IMR-90 (cell line): ENCODE data around the gene FADS1. TPM values are rescaled to one million over a fixed set of nuclear protein-coding genes. Genes with fewer than 3 reads are reported as not detected.

ENCODE experiments used
- ATAC-seq: fragments of 200-7000 bp; cut with Tn5 transposase; 2 replicates; pipeline ENCODE4 v1.9.1; 2020; ENCODE audit warnings: low read depth, mild to moderate bottlenecking, moderate library complexity
- BruUV-seq: library from RNA; stranded (reverse); fragments of 400-500 nt; replicated peaks from 2 replicates; lab custom pipeline; 2021; lab: Mats Ljungman, UMichigan
- CTCF ChIA-PET: fragments of 300-600 bp; formaldehyde crosslinking; extraction: SDS; loops from one replicate; lab custom pipeline; 2021; ENCODE audit warnings: antibody characterized with exemption; lab: Yijun Ruan, JAX
- POLR2A ChIA-PET: fragments of 300-600 bp; sonication (Branson Sonifier 250); formaldehyde crosslinking; loops from one replicate; lab custom pipeline; 2022; ENCODE audit warnings: antibody characterized with exemption; ENCODE audit not compliant: unreplicated experiment; lab: Charles Lee
- DNase-seq: peaks from one replicate; pipeline ENCODE4 v3.0.0; 2013
- H2AFZ ChIP-seq: replicated peaks from 2 replicates; pipeline ENCODE3; 2013; ENCODE audit warnings: low read length, mild to moderate bottlenecking; ENCODE audit not compliant: poor library complexity
- H2AK5ac ChIP-seq: 2 replicates; pipeline ENCODE4 v1.6.1; 2013; ENCODE audit warnings: low read depth, low read length, inconsistent platforms
- H2AK9ac ChIP-seq: replicated peaks from 2 replicates; pipeline ENCODE3; 2013; ENCODE audit warnings: mild to moderate bottlenecking, low read depth, low read length, moderate library complexity; ENCODE audit not compliant: poor library complexity
- H2BK120ac ChIP-seq: 2 replicates; pipeline ENCODE4 v1.6.1; 2013; ENCODE audit warnings: low read depth, low read length, inconsistent platforms
- H2BK15ac ChIP-seq: 3 replicates; pipeline ENCODE4 v1.6.1; 2013; ENCODE audit warnings: low read depth, low read length, inconsistent platforms
- H2BK20ac ChIP-seq: 2 replicates; pipeline ENCODE4 v1.6.1; 2013; ENCODE audit warnings: low read depth, mild to moderate bottlenecking, inconsistent platforms, low read length, moderate library complexity
- H2BK5ac ChIP-seq: 2 replicates; pipeline ENCODE4 v1.6.1; 2013; ENCODE audit warnings: mild to moderate bottlenecking, low read depth, low read length, inconsistent platforms; ENCODE audit not compliant: poor library complexity, severe bottlenecking
- H3K14ac ChIP-seq: replicated peaks from 2 replicates; pipeline ENCODE4 v1.6.1; 2013; ENCODE audit warnings: low read depth, low read length, inconsistent platforms
- H3K18ac ChIP-seq: 2 replicates; pipeline ENCODE4 v1.6.1; 2013; ENCODE audit warnings: low read depth, low read length, control low read depth
- H3K23ac ChIP-seq: 2 replicates; pipeline ENCODE4 v1.6.1; 2013; ENCODE audit warnings: low read depth, low read length, inconsistent platforms
- H3K27ac ChIP-seq: 2 replicates; pipeline ENCODE4 v1.5.1; 2013; ENCODE audit warnings: mild to moderate bottlenecking, control low read depth, low read length; ENCODE audit not compliant: insufficient read depth
- H3K27me3 ChIP-seq: 2 replicates; pipeline ENCODE4 v1.6.1; 2013; ENCODE audit warnings: low read length; ENCODE audit not compliant: control insufficient read depth, insufficient read depth
- H3K36me3 ChIP-seq: 2 replicates; pipeline ENCODE4 v1.6.1; 2013; ENCODE audit warnings: low read length, mixed read lengths; ENCODE audit not compliant: control insufficient read depth, insufficient read depth
- H3K4ac ChIP-seq: 2 replicates; pipeline ENCODE4 v1.6.1; 2013; ENCODE audit warnings: low read depth, low read length, inconsistent platforms
- H3K4me1 ChIP-seq: 2 replicates; pipeline ENCODE4 v1.6.1; 2013; ENCODE audit warnings: low read length, mixed read lengths; ENCODE audit not compliant: control insufficient read depth, insufficient read depth
- H3K4me2 ChIP-seq: 2 replicates; pipeline ENCODE4 v1.6.1; 2013; ENCODE audit warnings: low read depth, mild to moderate bottlenecking, control low read depth, low read length, moderate library complexity
- H3K4me3 ChIP-seq: 2 replicates; pipeline ENCODE4 v1.5.1; 2013; ENCODE audit warnings: low read depth, mild to moderate bottlenecking, control low read depth, low read length, moderate library complexity; ENCODE audit not compliant: insufficient read depth
- H3K56ac ChIP-seq: 2 replicates; pipeline ENCODE4 v1.6.1; 2013; ENCODE audit warnings: low read length, inconsistent platforms; ENCODE audit not compliant: insufficient read depth; ENCODE audit errors: extremely low read depth
- H3K79me1 ChIP-seq, 2 experiments: 2 replicates each; pipeline ENCODE4 v1.6.1; 2013; ENCODE audit warnings: low read length in 2 of 2, inconsistent platforms in 1 of 2, low read depth in 1 of 2
- H3K9ac ChIP-seq: 2 replicates; pipeline ENCODE4 v1.6.1; 2013; ENCODE audit warnings: low read depth, low read length, control low read depth
- H3K9me1 ChIP-seq: 2 replicates; pipeline ENCODE4 v1.6.1; 2013; ENCODE audit warnings: low read length, inconsistent platforms; ENCODE audit not compliant: insufficient read depth
- H3K9me3 ChIP-seq: 2 replicates; pipeline ENCODE4 v1.6.1; 2013; ENCODE audit warnings: low read length; ENCODE audit not compliant: control insufficient read depth, insufficient read depth
- H4K20me1 ChIP-seq: 2 replicates; pipeline ENCODE4 v1.6.1; 2013; ENCODE audit warnings: low read length, inconsistent platforms; ENCODE audit not compliant: insufficient read depth
- H4K5ac ChIP-seq: 2 replicates; pipeline ENCODE4 v1.6.1; 2013; ENCODE audit warnings: mild to moderate bottlenecking, low read depth, low read length, control low read depth
- H4K8ac ChIP-seq, 2 experiments: 2 replicates each; pipeline ENCODE4 v1.6.1; 2013; ENCODE audit warnings: low read depth in 2 of 2, low read length in 2 of 2, control low read depth in 1 of 2, inconsistent platforms in 1 of 2
- H4K91ac ChIP-seq: 2 replicates; pipeline ENCODE4 v1.6.1; 2013; ENCODE audit warnings: low read depth, low read length, inconsistent platforms; ENCODE audit not compliant: insufficient read depth
- CEBPB ChIP-seq: IDR thresholded peaks from 2 replicates; pipeline ENCODE4 v1.6.1; 2012; ENCODE audit warnings: low read depth, low read length, improper control_type of control experiment
- WGBS, 2 experiments: methylation state at CpG; one replicate each; pipeline versions ENCODE4 v1.1.5 to v1.1.7; 2013; ENCODE audit warnings: missing lambda C conversion rate in 2 of 2; ENCODE audit not compliant: insufficient read length in 1 of 2; ENCODE audit errors: extremely low coverage in 2 of 2; 5-methylcytosine and 5-hydroxymethylcytosine counted together
- dilution Hi-C: fragments of 300-500 bp; cut with HindIII; formaldehyde crosslinking; loops from one replicate; pipeline ENCODE4 v1.14.3; 2018; ENCODE audit warnings: low sequenced_read_pairs; ENCODE audit not compliant: unreplicated experiment
- in situ Hi-C: fragments of 300-500 bp; cut with MboI; formaldehyde crosslinking; loops from 3 replicates; pipeline ENCODE4 v1.14.3; 2019; ENCODE audit warnings: low sequenced_read_pairs, inconsistent platforms, mixed read lengths
- intact Hi-C: fragments of 100-400 bp; cut with micrococcal nuclease; formaldehyde crosslinking; loops from 2 replicates; pipeline ENCODE4 v1.10.0; 2022
- polyA plus RNA-seq, 3 experiments: library from polyadenylated mRNA; depleted of rRNA; stranded (reverse); fragments of >200 nt; gene quantifications; 2 replicates each; pipeline ENCODE4 v1.2.3, GENCODE V29; 2012; ENCODE audit warnings: low replicate concordance in 1 of 3
- total RNA-seq: library from RNA; depleted of rRNA; stranded (reverse); fragments of >200 nt; gene quantifications from 2 replicates; pipeline ENCODE4 v1.2.3, GENCODE V29; 2012

FADS1 gene
- total and polyA plus RNA-seq, 2 of the 4 experiments (the other 2 are of a cell fraction), result 16.3 to 18.4 TPM

GRCh38 chr11:61775606-61776554 lies 40.9 kb downstream of the FADS1 start:
- Histone ChIP-seq H2AK5ac (no peak overlapping the region), H3K27me3 (no peaks in the 10 kb centered on the region), H2AK9ac (no peak overlapping the region), H4K20me1 (no peaks in the 10 kb centered on the region), H3K4me3 (no peak overlapping the region), H2BK5ac (no peak overlapping the region), H3K27ac (no peak overlapping the region), H2BK20ac (no peak overlapping the region), H3K36me3 (no peaks in the 10 kb centered on the region), H3K9me3 (no peaks in the 10 kb centered on the region), H3K23ac (no peak overlapping the region), H3K14ac (no peak overlapping the region), H3K9me1 (no peaks in the 10 kb centered on the region), H4K91ac (no peak overlapping the region), H2BK15ac (no peak overlapping the region), H3K4me2 (no peak overlapping the region), H2BK120ac (no peak overlapping the region), H3K56ac (no peak overlapping the region), H3K79me1 (no peaks in the 10 kb centered on the region), H3K4ac (no peak overlapping the region), H3K4me1 (no peaks in the 10 kb centered on the region), H4K5ac (no peak overlapping the region), H2AFZ (no peak overlapping the region), H4K8ac (no peak overlapping the region), H3K18ac (no peak overlapping the region), H3K9ac (no peak overlapping the region)
- intact Hi-C loops, result loop anchor here (1.0 kb wide), 2 partner anchors 24 to 29 kb away; partner anchors contain the start of gene MYRF
- no TSS peak for BruUV-seq
- ATAC-seq (no peak), DNase-seq (no peak)
- no peak for TF ChIP-seq CEBPB
- POLR2A ChIA-PET, result no interaction called here
- in situ Hi-C loops, result no loop called here
- dilution Hi-C loops, result no loop called here
- CTCF ChIA-PET, result no interaction called here
- WGBS, 2 experiments, result 88% methylated on average over 14 of the region's 20 CpGs; no CpG with 5 or more reads in 1 of the 2 experiments
